Right forelimb (tissue), 1 donor: ENCODE measurements around the gene PDE6A.

Experiments
- DNase-seq: peaks from one replicate; pipeline ENCODE4 v3.0.0-alpha.2; 2018

The PDE6A gene

DNA sequence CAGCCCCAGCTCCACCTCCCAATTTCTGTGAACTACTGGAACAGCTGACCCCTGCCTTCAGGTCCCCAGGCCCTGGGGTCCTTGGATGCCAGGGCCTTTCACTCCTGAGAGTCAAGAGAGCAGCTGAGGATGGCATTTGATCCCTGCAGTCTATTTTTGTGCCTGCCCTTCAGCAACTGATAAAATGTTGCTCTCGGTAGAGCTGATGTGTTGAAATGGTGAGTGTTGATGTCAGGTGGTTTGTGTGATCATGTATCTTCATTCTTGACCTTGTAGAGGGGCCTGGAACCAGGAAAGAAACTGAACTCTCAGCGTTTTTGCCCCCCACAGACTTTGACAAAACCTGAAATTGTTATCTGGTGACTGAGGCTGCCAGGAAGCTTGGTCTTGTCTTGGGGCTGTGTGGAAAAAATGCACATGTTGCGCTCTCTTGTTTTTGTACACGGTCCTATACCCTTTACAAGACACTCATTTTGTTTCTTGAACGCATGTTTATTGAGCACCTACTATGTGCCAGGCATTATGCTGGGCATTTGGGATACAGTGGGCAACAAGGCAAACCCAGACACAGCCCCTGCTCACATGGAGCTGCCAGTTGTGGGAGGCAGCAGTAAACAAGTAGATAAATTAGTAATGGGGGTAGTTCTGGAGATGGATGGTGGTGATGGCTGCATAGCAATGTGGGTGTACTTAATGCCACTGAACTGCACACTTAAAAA, 136.2 kb downstream of the PDE6A start:
- DNase-seq, result no peak
